ENCODE data around the gene NFATC1. TPM values are rescaled to one million over a fixed set of nuclear protein-coding genes. Genes with fewer than 3 reads are reported as not detected.

NFATC1 gene
- total and polyA plus RNA-seq, 2 experiments from 2014 or later = 4.2 to 11.3 TPM

GRCh38 chr18:79379251-79379905, 16.4 kb upstream of the NFATC1 start:
- no peaks in the 10 kb centered on the region for H3K27me3 ChIP-seq
- no peak overlapping the region for H3K4me2 ChIP-seq
- H3K9me3 ChIP-seq (ENCODE audit: low read depth) = no peaks in the 10 kb centered on the region
- H2AFZ ChIP-seq = no peak overlapping the region
- H3K4me1 ChIP-seq (ENCODE audit: insufficient read depth) = no peaks in the 10 kb centered on the region
- no peaks in the 10 kb centered on the region for H4K20me1 ChIP-seq (ENCODE audit: insufficient read depth, poor library complexity, severe bottlenecking)
- H3K27ac ChIP-seq = no peak overlapping the region
- no peaks in the 10 kb centered on the region for H3K79me2 ChIP-seq
- H3K36me3 ChIP-seq (replicated peaks; ENCODE audit: insufficient read depth, low read depth) = no peaks in the 10 kb centered on the region
- WGBS (ENCODE audit: low lambda C conversion rate, missing lambda C conversion rate) = 75% methylated on average over 22 of the region's 22 CpGs
- no peak overlapping the region for H3K4me3 ChIP-seq
- no peak for DNase-seq (ENCODE audit: low spot score)
- H3K9me2 ChIP-seq (replicated peaks; ENCODE audit: insufficient read depth) = no peaks in the 10 kb centered on the region
- TF ChIP-seq EZH2 (IDR thresholded peaks at IDR 0.05; ENCODE audit: borderline replicate concordance) (no peak), EZH2phosphoT487 (IDR thresholded peaks at IDR 0.05; ENCODE audit: low read depth, severe bottlenecking, unreplicated experiment) (no peak), CTCF (IDR thresholded peaks at IDR 0.05; ENCODE audit: poor library complexity) (no peak)

GRCh38 chr18:79379931-79380815, 15.6 kb upstream of the NFATC1 start:
- no peak for DNase-seq (ENCODE audit: low spot score)
- Histone ChIP-seq H3K4me1 (ENCODE audit: insufficient read depth) (no peaks in the 10 kb centered on the region), H3K27me3 (no peaks in the 10 kb centered on the region), H3K9me2 (replicated peaks; ENCODE audit: insufficient read depth) (no peaks in the 10 kb centered on the region), H2AFZ (no peak overlapping the region), H4K20me1 (ENCODE audit: insufficient read depth, poor library complexity, severe bottlenecking) (no peaks in the 10 kb centered on the region), H3K4me2 (no peak overlapping the region), H3K4me3 (no peak overlapping the region), H3K79me2 (no peaks in the 10 kb centered on the region), H3K27ac (no peak overlapping the region), H3K36me3 (replicated peaks; ENCODE audit: insufficient read depth, low read depth) (no peaks in the 10 kb centered on the region), H3K9me3 (ENCODE audit: low read depth) (no peaks in the 10 kb centered on the region)
- TF ChIP-seq CTCF (IDR thresholded peaks at IDR 0.05; ENCODE audit: poor library complexity) (no peak), EZH2phosphoT487 (IDR thresholded peaks at IDR 0.05; ENCODE audit: low read depth, severe bottlenecking, unreplicated experiment) (no peak), EZH2 (IDR thresholded peaks at IDR 0.05; ENCODE audit: borderline replicate concordance) (no peak)
- WGBS (ENCODE audit: low lambda C conversion rate, missing lambda C conversion rate) = 94% methylated on average over 37 of the region's 40 CpGs

GRCh38 chr18:79380816-79381806, 14.6 kb upstream of the NFATC1 start:
- no peaks in the 10 kb centered on the region for H3K9me3 ChIP-seq (ENCODE audit: low read depth)
- H3K36me3 ChIP-seq (replicated peaks; ENCODE audit: insufficient read depth, low read depth) = no peaks in the 10 kb centered on the region
- no peaks in the 10 kb centered on the region for H4K20me1 ChIP-seq (ENCODE audit: insufficient read depth, poor library complexity, severe bottlenecking)
- H2AFZ ChIP-seq = no peak overlapping the region
- H3K4me3 ChIP-seq = no peak overlapping the region
- 71% methylated on average over 27 of the region's 30 CpGs for WGBS (ENCODE audit: low lambda C conversion rate, missing lambda C conversion rate)
- no peaks in the 10 kb centered on the region for H3K4me1 ChIP-seq (ENCODE audit: insufficient read depth)
- H3K79me2 ChIP-seq = no peaks in the 10 kb centered on the region
- H3K27ac ChIP-seq = no peak overlapping the region
- H3K27me3 ChIP-seq = no peaks in the 10 kb centered on the region
- no peak overlapping the region for H3K4me2 ChIP-seq
- no peaks in the 10 kb centered on the region for H3K9me2 ChIP-seq (replicated peaks; ENCODE audit: insufficient read depth)
- peak; percentile 79 for DNase-seq (ENCODE audit: low spot score)
- TF ChIP-seq EZH2 (IDR thresholded peaks at IDR 0.05; ENCODE audit: borderline replicate concordance) = no peak
- TF ChIP-seq CTCF (IDR thresholded peaks at IDR 0.05; ENCODE audit: poor library complexity) = peak; percentile 85
